MM.1S (cell line): ENCODE results near the gene PAK4.

Experiments used
- DNase-seq: peaks from one replicate; pipeline ENCODE4 v3.0.0-alpha.2; 2015
- H2AFZ ChIP-seq: fragments of 300-600 bp; sonication (generic); 2 replicates; pipeline ENCODE4 v1.6.0; 2016; ENCODE audit warnings: antibody characterized with exemption, low read length
- H3F3A ChIP-seq: fragments of 300-600 bp; sonication (generic); 2 replicates; pipeline ENCODE4 v1.6.1; 2016; ENCODE audit warnings: mild to moderate bottlenecking, antibody characterized with exemption, low read length, moderate library complexity, mixed read lengths; ENCODE audit not compliant: insufficient read depth
- H3K27ac ChIP-seq: fragments of 300-600 bp; sonication (generic); 2 replicates; pipeline ENCODE4 v1.5.1; 2016; ENCODE audit warnings: mild to moderate bottlenecking, low read length
- H3K27me3 ChIP-seq: fragments of 300-600 bp; sonication (generic); replicated peaks from 2 replicates; pipeline ENCODE4 v1.6.0; 2016; ENCODE audit warnings: low read length; ENCODE audit not compliant: insufficient read depth
- H3K36me3 ChIP-seq: fragments of 300-600 bp; sonication (generic); replicated peaks from 2 replicates; pipeline ENCODE4 v1.6.1; 2016; ENCODE audit warnings: mild to moderate bottlenecking, low read length, mixed read lengths; ENCODE audit not compliant: insufficient read depth
- H3K4me1 ChIP-seq: fragments of 300-600 bp; sonication (generic); 2 replicates; pipeline ENCODE4 v1.6.1; 2016; ENCODE audit warnings: low read length, mixed read lengths
- H3K4me2 ChIP-seq: fragments of 300-600 bp; sonication (generic); 2 replicates; pipeline ENCODE4 v1.6.0; 2016; ENCODE audit warnings: low read depth, low read length
- H3K4me3 ChIP-seq: fragments of 300-600 bp; sonication (generic); 2 replicates; pipeline ENCODE4 v1.5.1; 2016; ENCODE audit warnings: low read length, mixed read lengths
- H3K79me2 ChIP-seq: fragments of 300-600 bp; sonication (generic); 2 replicates; pipeline ENCODE4 v1.6.1; 2016; ENCODE audit warnings: mixed run types, low read length, mixed read lengths
- H3K9ac ChIP-seq: fragments of 300-600 bp; sonication (generic); 2 replicates; pipeline ENCODE4 v1.6.1; 2016; ENCODE audit warnings: low read length, mixed read lengths
- H3K9me2 ChIP-seq: fragments of 300-600 bp; sonication (generic); replicated peaks from 2 replicates; pipeline ENCODE4 v1.6.1; 2016; ENCODE audit warnings: mild to moderate bottlenecking, low read length, mixed read lengths; ENCODE audit not compliant: insufficient read depth
- H3K9me3 ChIP-seq: fragments of 300-600 bp; sonication (generic); replicated peaks from 2 replicates; pipeline ENCODE4 v1.6.1; 2016; ENCODE audit warnings: mild to moderate bottlenecking, low read length, mixed read lengths; ENCODE audit not compliant: insufficient read depth
- H4K20me1 ChIP-seq: fragments of 300-600 bp; sonication (generic); 2 replicates; pipeline ENCODE4 v1.6.1; 2016; ENCODE audit warnings: mild to moderate bottlenecking, low read length, moderate library complexity, mixed read lengths; ENCODE audit not compliant: insufficient read depth
- CTCF ChIP-seq: fragments of 300-600 bp; sonication (generic); IDR thresholded peaks from 2 replicates; pipeline ENCODE4 v1.5.1; 2016; ENCODE audit warnings: antibody characterized with exemption, low read length, mixed read lengths
- EZH2 ChIP-seq: fragments of 300-600 bp; sonication (generic); optimal IDR thresholded peaks from 2 replicates; pipeline ENCODE3; 2017; ENCODE audit warnings: low read depth, mild to moderate bottlenecking, antibody characterized with exemption, low read length, mixed read lengths
- EZH2phosphoT487 ChIP-seq: fragments of 300-600 bp; sonication (generic); IDR thresholded peaks from 2 replicates; pipeline ENCODE4 v1.6.1; 2018; ENCODE audit warnings: antibody characterized with exemption, low read length

Gene PAK4

GRCh38 chr19:39110263-39110967, 15.2 kb upstream of the PAK4 start:
- H3K9ac ChIP-seq, result no peak overlapping the region
- no peak overlapping the region for H3K4me2 ChIP-seq
- DNase-seq, result peak; percentile 46
- no peaks in the 10 kb centered on the region for H3K4me1 ChIP-seq
- H3K9me3 ChIP-seq, result no peaks in the 10 kb centered on the region
- no peak overlapping the region for H2AFZ ChIP-seq
- no peaks in the 10 kb centered on the region for H4K20me1 ChIP-seq
- no peaks in the 10 kb centered on the region for H3K9me2 ChIP-seq
- peak; percentile 81 for TF ChIP-seq CTCF
- no peak for TF ChIP-seq EZH2
- H3K27ac ChIP-seq, result no peak overlapping the region
- H3K4me3 ChIP-seq, result no peak overlapping the region
- H3K36me3 ChIP-seq, result no peaks in the 10 kb centered on the region
- no peaks in the 10 kb centered on the region for H3K79me2 ChIP-seq
- H3K27me3 ChIP-seq, result peaks cover 33% of the 10 kb centered on the region
- H3F3A ChIP-seq, result no peaks in the 10 kb centered on the region

GRCh38 chr19:39111593-39112199, 13.9 kb upstream of the PAK4 start:
- TF ChIP-seq CTCF, result no peak
- TF ChIP-seq EZH2phosphoT487, result no peak
- no peak for TF ChIP-seq EZH2
- DNase-seq, result no peak
- Histone ChIP-seq H3K79me2 (no peaks in the 10 kb centered on the region), H3K4me2 (no peak overlapping the region), H3K9me3 (no peaks in the 10 kb centered on the region), H3K4me1 (no peaks in the 10 kb centered on the region), H3F3A (no peaks in the 10 kb centered on the region), H2AFZ (no peak overlapping the region), H3K9ac (no peak overlapping the region), H3K9me2 (no peaks in the 10 kb centered on the region), H3K27me3 (peaks cover 20% of the 10 kb centered on the region), H3K27ac (no peak overlapping the region), H3K4me3 (no peak overlapping the region), H4K20me1 (no peaks in the 10 kb centered on the region), H3K36me3 (no peaks in the 10 kb centered on the region)

- Histone ChIP-seq H4K20me1 (no peaks in the 10 kb centered on the region), H3K4me3 (no peak overlapping the region), H2AFZ (no peak overlapping the region), H3K9me2 (no peaks in the 10 kb centered on the region), H3F3A (no peaks in the 10 kb centered on the region), H3K27ac (no peak overlapping the region), H3K4me1 (no peaks in the 10 kb centered on the region), H3K79me2 (no peaks in the 10 kb centered on the region), H3K4me2 (no peak overlapping the region), H3K9ac (no peak overlapping the region), H3K27me3 (peaks cover 17% of the 10 kb centered on the region), H3K9me3 (no peaks in the 10 kb centered on the region), H3K36me3 (no peaks in the 10 kb centered on the region)
- DNase-seq, result no peak
- no peak for TF ChIP-seq EZH2
- no peak for TF ChIP-seq CTCF
- TF ChIP-seq EZH2phosphoT487, result no peak
Measured at GRCh38 chr19:39112338-39112890, 13.2 kb upstream of the PAK4 start.
